Globus pallidus (tissue), 1 donor: ENCODE data around the gene L1CAM.

Source experiments
- DNase-seq: peaks from one replicate; pipeline ENCODE4 v3.0.0-alpha.2; 2015; ENCODE audit warnings: low spot score

Gene L1CAM

GRCh38 chrX:153925387-153925738 lies 39.4 kb upstream of the L1CAM start:
- DNase-seq, result no peak

GRCh38 chrX:153924149-153924861 lies 38.3 kb upstream of the L1CAM start:
- DNase-seq, result no peak

GRCh38 chrX:153922932-153923857 lies 37.2 kb upstream of the L1CAM start:
- no peak for DNase-seq

GRCh38 chrX:153921511-153922446 lies 35.8 kb upstream of the L1CAM start:
- no peak for DNase-seq

GRCh38 chrX:153921070-153921469 lies 35.1 kb upstream of the L1CAM start:
- no peak for DNase-seq

GRCh38 chrX:153920546-153920945 lies 34.6 kb upstream of the L1CAM start:
- DNase-seq, result no peak

- DNase-seq, result no peak
Measured at GRCh38 chrX:153919281-153919680, 33.3 kb upstream of the L1CAM start.

- no peak for DNase-seq
Measured at GRCh38 chrX:153917869-153918268, 31.9 kb upstream of the L1CAM start.

- DNase-seq, result no peak
Measured at GRCh38 chrX:153913701-153914100, 27.7 kb upstream of the L1CAM start.

- no peak for DNase-seq
Measured at GRCh38 chrX:153913211-153913610, 27.2 kb upstream of the L1CAM start.

GRCh38 chrX:153911798-153912197 lies 25.8 kb upstream of the L1CAM start:
- DNase-seq, result no peak

- DNase-seq, result no peak
Measured at GRCh38 chrX:153910446-153910845, 24.5 kb upstream of the L1CAM start.

- no peak for DNase-seq
Measured at GRCh38 chrX:153909980-153910360, 24.0 kb upstream of the L1CAM start.

- no peak for DNase-seq
Measured at GRCh38 chrX:153909024-153909979, 23.3 kb upstream of the L1CAM start.

GRCh38 chrX:153908219-153908860 lies 22.4 kb upstream of the L1CAM start:
- no peak for DNase-seq

GRCh38 chrX:153907456-153907855 lies 21.5 kb upstream of the L1CAM start:
- no peak for DNase-seq

GRCh38 chrX:153906126-153906917 lies 20.3 kb upstream of the L1CAM start:
- DNase-seq, result no peak

GRCh38 chrX:153905481-153906095 lies 19.6 kb upstream of the L1CAM start:
- DNase-seq, result no peak
